Measurements from ENCODE around the gene ACOT6.

DNA sequence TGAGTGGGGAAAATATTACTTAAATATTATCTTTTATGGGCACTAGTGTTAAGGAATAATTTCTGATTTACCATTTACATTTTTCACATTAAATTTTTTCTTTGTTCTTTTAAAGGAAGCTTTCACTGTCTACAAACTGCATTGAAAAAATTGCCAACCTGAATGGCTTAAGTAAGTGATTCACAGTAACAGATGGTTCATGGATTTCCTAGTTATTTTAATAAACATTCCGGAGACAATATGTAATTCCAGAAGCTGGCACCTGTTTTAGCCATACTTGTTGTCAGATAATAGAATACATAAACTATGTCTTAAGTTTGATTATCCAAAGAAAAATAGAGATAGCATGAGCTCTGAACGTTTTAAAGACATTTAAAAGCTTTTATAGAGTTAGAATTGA lies 49.6 kb downstream of the ACOT6 start:
- TF ChIP-seq CTCF (IDR thresholded peaks at IDR 0.05) (no peak), SREBF2 (IDR thresholded peaks at IDR 0.05) (no peak), POLR2A (IDR thresholded peaks at IDR 0.05; ENCODE audit: low read length) (no peak)

All from A549 (cell line).